Left cardiac atrium (tissue), 4 donors: ENCODE measurements around the gene EDAR. TPM values are rescaled to one million over a fixed set of nuclear protein-coding genes. Genes with fewer than 3 reads are reported as not detected.

Experiments used
- ATAC-seq, 2 donors: fragments of 200-7000 bp; cut with Tn5 transposase; one replicate each; pipeline ENCODE4 v1.9.1; 2020; ENCODE audit warnings: mild to moderate bottlenecking in 2 of 2, moderate library complexity in 2 of 2
- DNase-seq: peaks from one replicate; pipeline ENCODE4 v3.0.0-alpha.2; 2020
- intact Hi-C, 2 donors: fragments of 100-400 bp; cut with DNase I; formaldehyde crosslinking; loops; one replicate each; pipeline versions ENCODE4 v1.14.1 to v1.15.1; 2022 to 2023
- total RNA-seq, 2 donors: library from RNA; stranded (reverse); fragmentation: NEBNext Ultra II Directional; extraction: Animal tissue kit (Norgen Biotek cat#: 25700); gene quantifications; one replicate each; pipeline ENCODE4 v1.2.1, GENCODE V29; 2021
- donor health status: DM: no; HTN: yes; CAD: no.
- donor health status: DM: no; HTN: yes; CAD: no; lungs with severe emphysema.
- donor health status: DM: yes; HTN: yes; CAD: no.
- donor health status: Dilated cardiomyopathy.

The EDAR gene
- total RNA-seq, 2 donors from 2014 or later: 0.06 TPM; not detected in 1

DNA sequence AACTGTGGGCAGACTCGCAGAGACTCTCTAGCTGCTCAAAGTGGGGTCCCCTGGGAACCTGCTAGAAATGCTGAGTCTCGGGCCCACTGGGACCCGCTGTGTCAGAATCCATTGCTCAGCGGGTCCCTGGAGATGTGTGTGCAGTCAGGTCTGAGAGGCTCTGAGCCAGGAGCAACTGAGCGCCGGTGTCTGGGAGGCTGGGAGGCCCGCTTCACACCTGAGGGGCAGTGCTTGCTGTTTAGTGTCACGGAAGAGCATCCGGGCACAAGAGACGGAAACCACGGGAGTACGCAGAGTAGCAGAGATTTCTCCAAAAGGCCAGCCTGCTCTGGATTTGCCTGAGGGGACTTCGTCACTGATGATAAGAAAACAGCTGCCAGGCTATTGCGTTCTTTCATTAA lies 70.1 kb downstream of the EDAR start:
- ATAC-seq (no peak), DNase-seq (no peak)
- intact Hi-C loops: no loop called here

DNA sequence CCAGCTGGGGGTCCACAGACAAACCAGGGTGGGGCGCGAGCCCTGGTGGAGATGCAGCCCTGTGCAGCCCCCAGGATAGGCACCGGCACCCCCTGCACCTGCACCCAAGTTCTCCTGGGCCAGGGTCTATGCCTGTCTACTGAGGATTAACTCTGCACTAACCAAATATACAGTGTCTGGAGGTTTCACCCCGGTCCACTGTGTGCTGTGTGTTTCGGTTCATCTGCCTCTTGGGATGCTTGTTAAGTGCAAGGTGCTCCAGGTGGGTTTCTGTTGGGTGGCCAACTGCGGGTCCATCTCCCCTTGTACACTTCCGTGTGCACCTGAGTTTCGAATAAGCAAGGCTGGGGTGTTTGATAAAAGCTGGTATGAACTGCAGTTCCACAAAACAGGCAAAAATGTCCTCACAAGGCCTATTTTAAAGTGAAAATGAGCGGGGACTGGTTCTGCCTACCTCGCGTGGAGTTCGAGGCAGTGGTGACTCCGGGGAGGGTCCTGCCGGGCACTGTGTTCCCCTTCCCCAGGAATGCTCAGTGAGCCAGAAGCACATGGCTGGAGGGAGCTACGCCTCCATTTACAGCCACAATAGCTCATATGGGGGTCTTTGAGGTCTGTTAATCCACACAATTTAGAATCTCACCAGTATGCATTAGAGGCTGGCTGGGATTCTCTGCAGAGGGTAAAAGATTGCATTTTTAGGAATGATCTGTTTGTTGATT lies 70.7 kb downstream of the EDAR start:
- DNase-seq: no peak
- intact Hi-C loops: no loop called here
- ATAC-seq: no peak

GRCh38 chr2:108917526-108917925 lies 71.5 kb downstream of the EDAR start:
- DNase-seq (no peak), ATAC-seq (no peak)
- intact Hi-C loops: no loop called here

- ATAC-seq (no peak), DNase-seq (no peak)
- intact Hi-C loops: no loop called here
Measured at GRCh38 chr2:108916796-108917421, 72.1 kb downstream of the EDAR start.

- ATAC-seq: no peak
- intact Hi-C loops: no loop called here
- DNase-seq: no peak
Measured at GRCh38 chr2:108916122-108916795, 72.8 kb downstream of the EDAR start.

DNA sequence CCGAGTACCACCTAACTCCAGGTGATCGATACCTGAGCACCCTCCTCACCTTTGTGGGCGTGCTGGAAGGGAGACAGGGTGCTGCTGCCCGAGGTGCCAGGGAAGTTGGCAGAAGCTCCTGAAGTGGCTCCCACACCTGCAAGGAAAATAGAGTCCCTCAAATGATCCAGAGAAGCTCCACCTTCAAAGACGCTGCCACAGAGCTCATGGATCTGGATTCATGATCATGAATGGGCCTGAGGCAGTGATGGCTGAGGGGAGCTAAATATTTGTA lies 76.5 kb downstream of the EDAR start:
- intact Hi-C loops: no loop called here
- no peak for DNase-seq
- ATAC-seq: no peak

GRCh38 chr2:108911807-108912628 lies 77.0 kb downstream of the EDAR start:
- intact Hi-C loops: no loop called here
- no peak for DNase-seq
- no peak for ATAC-seq

GRCh38 chr2:108911401-108911800 lies 77.6 kb downstream of the EDAR start:
- DNase-seq (no peak), ATAC-seq (no peak)
- intact Hi-C loops: no loop called here

DNA sequence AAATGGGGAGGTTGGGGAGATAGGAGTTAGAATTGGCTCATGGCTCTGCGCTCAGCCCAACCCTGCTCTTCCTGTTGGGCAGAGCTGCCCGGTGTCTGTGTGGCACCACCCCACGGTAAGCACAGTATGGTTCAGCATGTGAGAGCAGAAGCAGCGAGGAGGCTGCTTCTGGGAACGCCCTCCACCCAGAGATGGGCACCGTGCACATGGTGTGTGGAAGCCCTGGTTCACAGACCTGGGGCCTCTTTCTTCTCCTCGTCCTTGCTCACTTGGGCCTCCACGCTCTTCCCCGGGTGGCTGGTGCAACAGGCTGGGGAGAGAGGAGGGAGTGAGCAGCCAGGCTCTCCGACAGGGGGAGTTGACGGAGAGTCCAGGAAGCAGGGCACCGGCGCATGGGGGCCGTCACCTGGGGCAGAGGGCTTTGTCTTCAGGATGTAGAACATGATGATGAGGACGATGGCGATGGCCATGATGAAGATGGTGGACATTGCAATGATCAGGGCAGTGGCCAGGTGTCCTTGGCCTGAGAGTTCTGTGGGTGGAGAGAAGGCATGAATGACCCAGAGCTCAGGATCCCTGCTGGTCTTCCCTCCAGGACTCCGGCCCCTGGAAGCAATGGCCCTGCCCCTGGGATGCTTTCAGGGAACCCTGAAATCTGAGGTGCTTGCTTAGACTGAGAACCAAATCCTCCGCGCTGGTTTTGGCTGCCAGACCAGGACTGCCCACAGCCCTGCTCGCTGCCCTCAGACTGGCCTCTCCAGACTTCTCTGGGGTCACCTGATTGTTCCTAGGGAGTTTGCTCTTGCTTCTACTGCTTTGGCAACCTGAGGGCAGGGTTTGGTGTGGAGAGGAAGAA lies 78.3 kb downstream of the EDAR start:
- intact Hi-C loops: no loop called here
- peak; percentile 35 to 65 for ATAC-seq
- no peak for DNase-seq

GRCh38 chr2:108910011-108910431 lies 79.0 kb downstream of the EDAR start:
- ATAC-seq: no peak
- intact Hi-C loops: no loop called here
- DNase-seq: no peak

DNA sequence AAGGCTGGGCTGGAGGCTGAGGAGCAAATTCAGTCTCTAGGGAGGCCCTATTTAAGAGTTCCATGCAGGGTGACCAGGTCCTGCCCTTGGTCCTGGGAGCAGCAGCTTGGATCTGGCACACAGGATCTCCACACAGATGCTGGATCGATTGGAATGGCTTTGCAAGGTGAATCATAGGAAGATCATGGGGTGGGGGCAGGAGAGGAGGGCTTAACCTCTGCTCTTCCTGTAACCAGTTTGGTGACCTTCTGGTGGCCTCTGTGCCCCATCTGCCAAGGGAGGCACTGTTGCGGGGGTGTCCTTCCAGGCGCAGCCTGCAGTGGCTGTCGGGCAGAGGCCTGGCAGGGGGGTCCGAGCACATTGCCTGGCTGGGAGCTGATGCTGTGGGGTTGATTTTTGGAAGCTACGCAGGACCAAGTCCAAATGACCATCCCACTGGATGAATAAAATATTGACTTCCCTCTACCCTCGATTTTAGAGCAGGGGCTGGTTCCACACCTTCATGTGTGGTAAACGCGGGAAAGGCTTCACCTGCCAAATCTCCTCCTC lies 79.7 kb downstream of the EDAR start:
- no peak for DNase-seq
- intact Hi-C loops: no loop called here
- no peak for ATAC-seq

GRCh38 chr2:108908713-108909070 lies 80.3 kb downstream of the EDAR start:
- DNase-seq (no peak), ATAC-seq (no peak)
- intact Hi-C loops: no loop called here

DNA sequence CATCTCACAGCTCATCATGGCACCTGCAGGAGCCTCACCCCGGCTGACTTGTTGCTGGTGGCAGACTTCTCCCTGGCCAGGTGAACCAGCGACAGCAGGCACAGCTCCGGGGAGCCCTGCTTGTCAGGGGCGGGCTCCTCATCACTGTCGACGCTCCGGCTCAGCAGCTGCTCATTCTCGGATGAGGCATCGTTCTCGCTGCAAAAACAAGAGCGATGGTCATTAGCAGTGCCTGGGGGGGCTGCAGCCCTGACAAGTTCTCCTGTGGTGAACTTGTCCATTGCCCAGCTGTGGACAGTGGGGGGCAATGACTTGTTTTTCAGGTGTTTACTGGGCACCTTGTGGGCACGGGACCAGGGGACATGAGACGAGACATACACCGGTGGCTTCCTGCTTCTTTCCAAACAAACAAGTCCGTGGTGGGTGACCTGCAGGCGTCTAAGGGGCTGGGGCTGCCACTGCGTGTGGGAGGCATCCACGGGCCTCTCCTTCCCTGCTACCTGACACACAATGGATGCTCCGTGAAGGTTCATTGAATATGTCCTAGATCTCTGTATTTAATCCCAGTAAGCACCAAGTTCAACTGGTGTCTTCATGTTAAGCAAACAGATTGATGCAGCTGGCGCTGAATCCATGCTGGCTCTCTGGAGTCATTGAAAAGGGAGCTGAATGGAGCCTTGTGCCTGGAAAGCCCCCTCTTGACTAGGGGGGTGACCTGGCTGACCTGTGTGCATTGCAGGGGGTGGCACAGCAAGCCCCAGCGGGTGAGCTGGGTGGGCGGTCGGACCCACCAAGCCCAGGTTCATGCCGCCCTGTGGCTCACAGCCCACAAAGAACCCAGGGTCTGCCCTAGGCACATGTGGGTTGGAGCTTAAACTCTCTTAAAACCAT lies 81.0 kb downstream of the EDAR start:
- DNase-seq (no peak), ATAC-seq (no peak)
- intact Hi-C loops: no loop called here

GRCh38 chr2:108906403-108907077 lies 82.5 kb downstream of the EDAR start:
- DNase-seq: no peak
- ATAC-seq: no peak
- intact Hi-C loops: no loop called here

DNA sequence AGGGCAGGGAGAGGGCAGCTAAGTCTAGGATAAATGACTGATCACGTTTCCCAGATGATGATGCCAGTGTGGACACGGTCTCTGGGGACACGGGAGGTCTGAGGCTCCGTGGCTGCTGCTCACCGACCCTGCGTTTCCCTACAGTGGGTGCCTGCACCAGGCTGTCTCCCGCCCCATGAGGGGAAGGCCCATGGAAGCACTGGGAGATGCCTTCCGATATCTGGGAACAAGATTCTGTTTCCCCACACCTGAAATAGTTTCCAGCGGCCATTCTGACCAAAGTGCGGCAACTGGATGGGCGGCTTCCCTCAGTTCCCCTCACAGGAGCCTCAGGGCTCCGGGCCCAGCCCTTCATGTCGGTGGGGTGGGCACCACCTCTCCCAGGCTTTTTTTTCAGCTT lies 83.1 kb downstream of the EDAR start:
- intact Hi-C loops: no loop called here
- DNase-seq (no peak), ATAC-seq (no peak)

DNA sequence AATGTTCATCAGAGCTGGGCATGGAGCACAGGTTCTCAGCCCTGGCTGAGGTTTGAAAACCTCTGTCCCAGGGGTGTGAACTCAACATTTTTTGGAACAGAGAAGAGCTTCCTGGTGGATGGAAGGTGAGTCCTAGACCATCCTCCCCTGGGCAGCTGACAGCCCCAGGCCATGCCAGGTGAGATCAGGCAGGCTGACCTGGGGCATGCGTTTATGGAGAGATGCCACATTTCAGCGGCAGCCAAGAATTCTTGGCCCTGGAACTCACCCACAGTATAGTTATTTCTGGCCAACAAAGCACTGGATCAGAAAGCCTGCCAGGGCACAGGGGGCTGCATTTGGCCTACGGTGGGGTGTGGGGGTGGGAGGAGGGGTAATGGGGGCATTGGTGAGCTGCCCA lies 83.8 kb downstream of the EDAR start:
- DNase-seq (no peak), ATAC-seq (peak; percentile 27 to 58)
- intact Hi-C loops: no loop called here

GRCh38 chr2:108904680-108905079 lies 84.3 kb downstream of the EDAR start:
- ATAC-seq (no peak), DNase-seq (no peak)
- intact Hi-C loops: no loop called here
